OCI-LY7 (cell line): ENCODE results near the gene TAGLN. TPM values are rescaled to one million over a fixed set of nuclear protein-coding genes. Genes with fewer than 3 reads are reported as not detected.
A peak's percentile ranks its signal among the peaks of the same experiment; 100 is the strongest.
"Not testable (repeated sequence)": the region's sequence is repeated elsewhere in the genome, so short reads cannot be mapped to it uniquely, and the experiment has no call there.

ENCODE experiments used
- BruUV-seq: library from RNA; stranded (reverse); fragments of 400-500 nt; replicated peaks from 2 replicates; lab custom pipeline; 2021; lab: Mats Ljungman, UMichigan
- CTCF ChIA-PET: fragments of 300-600 bp; sonication (Branson Sonifier 250); formaldehyde crosslinking; loops from one replicate; lab custom pipeline; 2022; ENCODE audit warnings: antibody characterized with exemption; ENCODE audit not compliant: unreplicated experiment; lab: Charles Lee
- POLR2A ChIA-PET: fragments of 300-600 bp; sonication (Branson Sonifier 250); formaldehyde crosslinking; loops from one replicate; lab custom pipeline; 2022; ENCODE audit warnings: antibody characterized with exemption; lab: Charles Lee
- DNase-seq: peaks from one replicate; pipeline ENCODE4 v3.0.0-alpha.2; 2015; ENCODE audit warnings: low spot score
- H2AFZ ChIP-seq: fragments of 200-600 bp; sonication (generic), shearing (Covaris generic); 2 replicates; pipeline ENCODE4 v1.6.1; 2014; ENCODE audit warnings: mild to moderate bottlenecking, antibody characterized with exemption, low read length, moderate library complexity
- H3K27ac ChIP-seq: fragments of 200-600 bp; sonication (generic); 2 replicates; pipeline ENCODE4 v1.5.1; 2014; ENCODE audit warnings: mixed run types, low read depth, mild to moderate bottlenecking, moderate library complexity, low read length, inconsistent platforms; ENCODE audit not compliant: poor library complexity, severe bottlenecking
- H3K36me3 ChIP-seq: fragments of 200-600 bp; sonication (generic); 2 replicates; pipeline ENCODE4 v1.6.1; 2014; ENCODE audit warnings: mild to moderate bottlenecking, antibody characterized with exemption, low read length, moderate library complexity, mixed read lengths; ENCODE audit not compliant: insufficient read depth
- H3K4me1 ChIP-seq: fragments of 200-600 bp; sonication (generic); 2 replicates; pipeline ENCODE4 v1.5.1; 2014; ENCODE audit warnings: mild to moderate bottlenecking, low read length; ENCODE audit not compliant: insufficient read depth, poor library complexity, severe bottlenecking
- H3K4me2 ChIP-seq: fragments of 200-600 bp; sonication (generic); 2 replicates; pipeline ENCODE4 v1.6.1; 2014; ENCODE audit warnings: mild to moderate bottlenecking, low read length
- H3K4me3 ChIP-seq: fragments of 200-600 bp; sonication (generic); 2 replicates; pipeline ENCODE4 v1.5.1; 2014; ENCODE audit warnings: mild to moderate bottlenecking, low read depth, low read length; ENCODE audit not compliant: poor library complexity, severe bottlenecking
- H3K79me2 ChIP-seq: fragments of 200-600 bp; sonication (generic); 2 replicates; pipeline ENCODE4 v1.6.1; 2016; ENCODE audit warnings: low read depth, mild to moderate bottlenecking, low read length, moderate library complexity, mixed read lengths; ENCODE audit not compliant: insufficient read depth
- H3K9me2 ChIP-seq: fragments of 200-600 bp; sonication (generic); 2 replicates; pipeline ENCODE4 v1.6.1; 2016; ENCODE audit warnings: mild to moderate bottlenecking, low read length, mixed read lengths; ENCODE audit not compliant: insufficient read depth
- H3K9me3 ChIP-seq: fragments of 200-600 bp; sonication (generic); 2 replicates; pipeline ENCODE4 v1.6.1; 2014; ENCODE audit warnings: mild to moderate bottlenecking, mixed run types, low read length, mixed read lengths
- H4K20me1 ChIP-seq: fragments of 200-600 bp; sonication (generic); 2 replicates; pipeline ENCODE4 v1.6.1; 2014; ENCODE audit warnings: mild to moderate bottlenecking, antibody characterized with exemption, low read length, moderate library complexity, mixed read lengths; ENCODE audit not compliant: insufficient read depth
- CTCF ChIP-seq: fragments of 200-600 bp; sonication (generic); conservative IDR thresholded peaks from 2 replicates; pipeline ENCODE4 v1.5.1; 2014; ENCODE audit warnings: mild to moderate bottlenecking, antibody characterized with exemption, low read length, moderate library complexity, mixed read lengths
- EZH2phosphoT487 ChIP-seq: fragments of 200-600 bp; sonication (generic); IDR thresholded peaks from 2 replicates; pipeline ENCODE4 v1.6.1; 2018; ENCODE audit warnings: low read depth, borderline replicate concordance, mild to moderate bottlenecking, mixed run types, antibody characterized with exemption, low read length, moderate library complexity, mixed read lengths
- intact Hi-C: fragments of 100-400 bp; cut with micrococcal nuclease; formaldehyde crosslinking; loops from one replicate; pipeline ENCODE4 v1.10.0; 2022; ENCODE audit not compliant: unreplicated experiment
- total RNA-seq, 2 experiments: library from RNA; depleted of rRNA in 1 of 2; stranded (reverse); fragments of >200 nt in 1 of 2; shearing (Covaris generic) in 1 of 2; gene quantifications; 2 replicates each; pipeline ENCODE4 v1.2.3, GENCODE V29; 2014 to 2022

TAGLN gene
- total RNA-seq, 2 experiments from 2014 or later, result 5.4 to 7.4 TPM

GRCh38 chr11:117181586-117182550 is 17.3 kb upstream of the TAGLN start:
- no peak overlapping the region for H3K4me3 ChIP-seq
- no peak for DNase-seq
- ChIA-PET CTCF (interaction anchor here (1.4 kb wide), 1 partner anchor 21 kb away, joined by 3 read pairs; no protein-coding TSS in a partner anchor), POLR2A (interaction anchor here (1.6 to 5.2 kb wide), 4 partner anchors 12 to 49 kb away, joined by 3 to 30 read pairs (median 7); partner anchors contain the start of genes PCSK7 and RNF214)
- H3K27ac ChIP-seq, result no peak overlapping the region
- H3K4me1 ChIP-seq, result peaks cover 47% of the 10 kb centered on the region
- no peaks in the 10 kb centered on the region for H4K20me1 ChIP-seq
- no TSS peak for BruUV-seq
- H3K79me2 ChIP-seq, result peaks cover 3% of the 10 kb centered on the region; the same call in 1 of the 2 replicates
- H3K9me3 ChIP-seq, result no peaks in the 10 kb centered on the region
- H2AFZ ChIP-seq, result 0 out of 2 replicates have a peak overlapping the region, but pooled peaks have one; percentile 62
- TF ChIP-seq CTCF, result no peak
- no peak for TF ChIP-seq EZH2phosphoT487
- H3K36me3 ChIP-seq, result peaks cover 15% of the 10 kb centered on the region; the same call in 1 of the 2 replicates
- H3K4me2 ChIP-seq, result no peak overlapping the region
- no peaks in the 10 kb centered on the region for H3K9me2 ChIP-seq
- intact Hi-C loops, result loop anchor here (1.0 kb wide), 2 partner anchors 44 to 391 kb away; partner anchors contain the start of gene APOA5

GRCh38 chr11:117182551-117182935 is 16.6 kb upstream of the TAGLN start:
- intact Hi-C loops, result no loop called here
- no peak for DNase-seq
- BruUV-seq, result no TSS peak
- TF ChIP-seq CTCF (no peak), EZH2phosphoT487 (no peak)
- Histone ChIP-seq H3K4me1 (peaks cover 46% of the 10 kb centered on the region), H3K9me3 (no peaks in the 10 kb centered on the region), H3K4me3 (no peak overlapping the region), H2AFZ (no peak overlapping the region), H3K27ac (no peak overlapping the region), H3K36me3 (peaks cover 15% of the 10 kb centered on the region; the same call in 1 of the 2 replicates), H3K4me2 (no peak overlapping the region), H3K79me2 (peaks cover 3% of the 10 kb centered on the region; the same call in 1 of the 2 replicates), H4K20me1 (no peaks in the 10 kb centered on the region), H3K9me2 (no peaks in the 10 kb centered on the region)
- ChIA-PET POLR2A (interaction anchor here (0.9 to 1.9 kb wide), 3 partner anchors 11 to 45 kb away, joined by 3 to 5 read pairs (median 3); no protein-coding TSS in a partner anchor), CTCF (no interaction called here)

- DNase-seq, H3K79me2 ChIP-seq, H4K20me1 ChIP-seq, H3K4me2 ChIP-seq, CTCF ChIA-PET, BruUV-seq, H3K9me2 ChIP-seq, H3K27ac ChIP-seq, H3K9me3 ChIP-seq, H3K4me3 ChIP-seq, intact Hi-C loops, H2AFZ ChIP-seq: not testable (repeated sequence)
- H3K4me1 ChIP-seq, result peaks cover 40% of the 10 kb centered on the region
- H3K36me3 ChIP-seq, result peaks cover 15% of the 10 kb centered on the region; the same call in 1 of the 2 replicates
- POLR2A ChIA-PET, result interaction anchor here (0.7 to 1.9 kb wide), 3 partner anchors 12 to 1058 kb away, joined by 3 to 5 read pairs (median 5); no protein-coding TSS in a partner anchor
These were observed 16.0 kb upstream of the TAGLN start for GRCh38 chr11:117183178-117183577.
